ENCODE measurements around the gene TTYH2. TPM values are rescaled to one million over a fixed set of nuclear protein-coding genes. Genes with fewer than 3 reads are reported as not detected.
A peak's percentile ranks its signal among the peaks of the same experiment; 100 is the strongest.

Gene TTYH2
- total and polyA plus RNA-seq, 7 donors, result 0.89 to 16.4 (median 5.1) TPM

- intact Hi-C loops (cut with DNase I), result no loop called here
- Histone ChIP-seq H3K36me3 (ENCODE audit: insufficient read depth in 1 of 2, low read depth in 1 of 2) (peaks cover 4 to 52% of the 10 kb centered on the region in 2 donors), H3K4me3 (peak overlapping the region; percentile 95), H3K9me3 (no peaks in the 10 kb centered on the region), H3K4me1 (peaks cover 43% of the 10 kb centered on the region), H3K27me3 (ENCODE audit: insufficient read depth in 3 of 3, low read length in 2 of 3) (no peaks in the 10 kb centered on the region), H3K27ac (peak overlapping the region; percentile 93)
- ATAC-seq (no peak), DNase-seq (no peak)
- 42 to 46% (median 43%) methylated on average over 14 of the region's 14 CpGs for WGBS, 3 donors
- no peak for TF ChIP-seq CTCF (IDR thresholded peaks at IDR 0.05)
Observed at GRCh38 chr17:74204474-74204873, 8.9 kb upstream of the TTYH2 start.

- H3K4me3 ChIP-seq, result peak overlapping the region; percentile 95
- TF ChIP-seq CTCF (IDR thresholded peaks at IDR 0.05), result no peak
- DNase-seq (no peak), ATAC-seq (no peak)
- peaks cover 47% of the 10 kb centered on the region for H3K4me1 ChIP-seq
- intact Hi-C loops (cut with DNase I), result no loop called here
- H3K36me3 ChIP-seq (ENCODE audit: insufficient read depth in 1 of 2, low read depth in 1 of 2), result peaks cover 4 to 60% of the 10 kb centered on the region in 2 donors
- H3K27me3 ChIP-seq (ENCODE audit: insufficient read depth in 3 of 3, low read length in 2 of 3), result no peaks in the 10 kb centered on the region
- no peaks in the 10 kb centered on the region for H3K9me3 ChIP-seq
- 60 to 78% (median 66%) methylated on average over 3 of the region's 3 CpGs for WGBS, 3 donors
- peak overlapping the region; percentile 93 for H3K27ac ChIP-seq
Observed at GRCh38 chr17:74205274-74205673, 8.1 kb upstream of the TTYH2 start.

- no peak for DNase-seq
- H3K4me1 ChIP-seq, result peaks cover 57% of the 10 kb centered on the region
- intact Hi-C loops (cut with DNase I), result no loop called here
Observed at GRCh38 chr17:74206332-74206818, 7.0 kb upstream of the TTYH2 start.

GRCh38 chr17:74210191-74211140, 2.9 kb upstream of the TTYH2 start:
- Histone ChIP-seq H3K36me3 (ENCODE audit: insufficient read depth in 1 of 2, low read depth in 1 of 2) (peaks cover 4 to 47% of the 10 kb centered on the region in 2 donors), H3K27ac (peak overlapping the region; percentile 96), H3K27me3 (ENCODE audit: insufficient read depth in 3 of 3, low read length in 2 of 3) (no peaks in the 10 kb centered on the region), H3K4me1 (peaks cover 58% of the 10 kb centered on the region), H3K4me3 (no peak overlapping the region), H3K9me3 (no peaks in the 10 kb centered on the region)
- intact Hi-C loops (cut with DNase I), result loop anchor here (2.0 to 10.0 kb wide), 5 partner anchors 86 to 244 kb away; partner anchors contain the start of genes BTBD17 (in 2 of the 2), GPR142 (in 1 of the 2) and GPRC5C (in 1 of the 2)
- peak; percentile 33 to 51 (median 48) for ATAC-seq
- peak; percentile 96 for TF ChIP-seq CTCF (IDR thresholded peaks at IDR 0.05)
- peak; percentile 65 to 84 for DNase-seq
- WGBS, 3 donors, result 27 to 36% (median 32%) methylated on average over 18 of the region's 18 CpGs

More at GRCh38 chr17:74206332-74206818, 7.0 kb upstream of the TTYH2 start:
- no peak for ATAC-seq
- Histone ChIP-seq H3K27me3 (ENCODE audit: insufficient read depth in 3 of 3, low read length in 2 of 3) (no peaks in the 10 kb centered on the region), H3K4me3 (no peak overlapping the region), H3K9me3 (no peaks in the 10 kb centered on the region), H3K36me3 (ENCODE audit: insufficient read depth in 1 of 2, low read depth in 1 of 2) (peaks cover 4 to 60% of the 10 kb centered on the region in 2 donors), H3K27ac (peak overlapping the region; percentile 46)
- 40 to 64% (median 49%) methylated on average over 5 of the region's 5 CpGs for WGBS, 3 donors
- TF ChIP-seq CTCF (IDR thresholded peaks at IDR 0.05), result no peak
